CMK (cell line): ENCODE results near the gene DENR.
"Not testable (repeated sequence)": the region's sequence is repeated elsewhere in the genome, so short reads cannot be mapped to it uniquely, and the experiment has no call there.

ENCODE experiments used
- DNase-seq: peaks from one replicate; pipeline ENCODE4 v3.0.0-alpha.2; 2010; ENCODE audit warnings: low read depth

DENR gene

GRCh38 chr12:122752464-122753318 is at the start of gene DENR:
Gene DENR, plus strand, starts transcription at chr12:122752824. Its CDS starts 878 bp downstream, at chr12:122753702.
- DNase-seq: peak; percentile 87

GRCh38 chr12:122702890-122703611 is 49.6 kb upstream of the DENR start, which contains the start of gene HCAR2:
Gene HCAR2, minus strand, starts transcription at chr12:122703357. Its CDS starts 74 bp downstream, at chr12:122703283.
- DNase-seq: not testable (repeated sequence)

- not testable (repeated sequence) for DNase-seq
Measured at GRCh38 chr12:122703841-122704240, 48.8 kb upstream of the DENR start.

GRCh38 chr12:122709287-122709686 is 43.3 kb upstream of the DENR start:
- DNase-seq: not testable (repeated sequence)

GRCh38 chr12:122710341-122710740 is 42.3 kb upstream of the DENR start:
- not testable (repeated sequence) for DNase-seq

- not testable (repeated sequence) for DNase-seq
Measured at GRCh38 chr12:122711266-122711665, 41.4 kb upstream of the DENR start.

GRCh38 chr12:122713491-122714188 is 39.0 kb upstream of the DENR start:
- DNase-seq: not testable (repeated sequence)

GRCh38 chr12:122715211-122715610 is 37.4 kb upstream of the DENR start:
- DNase-seq: not testable (repeated sequence)

GRCh38 chr12:122716658-122717057 is 36.0 kb upstream of the DENR start, which contains the start of gene HCAR3:
Gene HCAR3, minus strand, starts transcription at chr12:122716811. Its CDS starts 74 bp downstream, at chr12:122716737.
- not testable (repeated sequence) for DNase-seq

- DNase-seq: no peak
Measured at GRCh38 chr12:122721057-122721545, 31.5 kb upstream of the DENR start.

- DNase-seq: no peak
Measured at GRCh38 chr12:122722387-122722786, 30.2 kb upstream of the DENR start.

DNA sequence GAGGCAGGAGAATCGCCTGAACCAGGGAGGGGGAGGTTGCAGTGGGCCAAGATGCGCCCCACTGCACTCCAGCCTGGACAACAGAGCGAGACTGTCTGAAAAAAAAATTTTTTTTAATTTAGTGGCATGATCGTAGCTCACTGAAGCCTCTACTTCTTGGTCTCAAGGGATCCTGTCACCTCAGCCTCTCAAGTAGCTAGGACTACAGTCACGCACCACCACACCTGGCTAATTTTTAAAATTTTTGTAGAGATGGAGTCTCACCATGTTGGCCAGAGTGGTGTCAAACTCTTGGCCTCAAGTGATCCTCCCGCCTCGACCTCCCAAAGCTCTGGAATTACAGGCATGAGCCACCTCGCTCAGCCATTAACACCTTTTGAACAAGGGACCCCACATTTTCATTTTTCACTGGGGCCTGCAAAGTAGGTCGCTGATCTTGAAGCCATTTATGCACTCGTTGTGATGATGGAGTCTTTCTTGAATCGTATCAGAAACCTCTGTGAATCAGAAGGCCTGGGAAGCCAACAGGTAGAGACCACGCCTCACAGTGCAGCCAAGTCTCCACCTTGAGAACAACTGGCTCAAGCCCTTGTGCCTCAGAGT is 27.9 kb upstream of the DENR start:
- DNase-seq: no peak

- DNase-seq: no peak
Measured at GRCh38 chr12:122725452-122726079, 27.1 kb upstream of the DENR start.

GRCh38 chr12:122726080-122726558 is 26.5 kb upstream of the DENR start:
- DNase-seq: no peak

DNA sequence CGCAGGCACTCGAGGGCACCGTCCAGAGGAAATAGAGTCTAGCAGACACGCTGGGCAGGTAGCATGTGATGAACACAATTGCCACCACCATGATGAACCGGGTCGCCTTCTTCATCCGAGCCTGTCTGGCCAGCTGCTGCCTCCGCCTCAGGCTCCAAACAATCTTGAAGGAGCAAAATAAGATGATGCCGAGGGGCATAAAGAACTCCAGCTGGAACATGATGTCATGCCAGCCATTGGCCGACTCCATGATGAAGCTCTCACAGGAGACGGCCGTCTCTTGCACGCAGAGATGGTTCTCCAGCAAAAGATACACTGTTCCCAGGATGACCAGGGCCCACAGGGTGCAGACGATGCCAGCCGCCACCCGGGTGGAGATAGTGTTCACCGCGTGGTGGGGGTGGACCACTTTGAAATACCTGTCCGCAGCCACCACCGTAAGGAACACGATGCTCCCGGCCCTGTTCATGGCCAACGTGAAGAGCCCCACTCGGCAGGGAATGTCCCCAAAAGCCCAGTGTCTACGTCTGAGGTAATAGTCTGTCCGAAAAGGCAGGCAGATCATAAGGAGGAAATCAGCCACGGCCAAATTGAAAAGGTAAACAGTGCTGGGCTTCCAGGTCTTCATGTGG is 22.9 kb upstream of the DENR start:
- DNase-seq: no peak

- no peak for DNase-seq
Measured at GRCh38 chr12:122730215-122731014, 22.2 kb upstream of the DENR start, which contains the start of gene HCAR1. Gene HCAR1, minus strand, starts transcription at chr12:122730844. Its CDS starts 505 bp downstream, at chr12:122730339.

DNA sequence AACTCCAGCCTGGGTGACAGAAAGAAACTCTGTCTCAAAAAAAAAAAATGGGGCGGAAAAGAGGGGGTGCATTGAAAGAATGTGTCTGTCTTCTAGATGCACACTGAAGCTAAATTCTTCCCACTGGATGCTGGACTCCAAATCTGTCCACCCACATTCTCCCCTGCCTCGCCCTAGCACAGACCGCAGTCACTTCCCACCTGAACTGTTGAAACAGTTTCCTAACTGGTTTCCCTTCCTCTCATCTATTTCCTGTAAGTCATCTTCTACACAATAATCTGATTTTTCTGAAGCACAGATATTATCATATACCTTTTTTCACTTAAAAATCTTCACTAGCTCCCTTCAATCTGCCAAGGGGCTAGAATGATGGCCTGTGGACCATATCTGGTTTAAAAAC is 20.5 kb upstream of the DENR start:
- DNase-seq: no peak

DNA sequence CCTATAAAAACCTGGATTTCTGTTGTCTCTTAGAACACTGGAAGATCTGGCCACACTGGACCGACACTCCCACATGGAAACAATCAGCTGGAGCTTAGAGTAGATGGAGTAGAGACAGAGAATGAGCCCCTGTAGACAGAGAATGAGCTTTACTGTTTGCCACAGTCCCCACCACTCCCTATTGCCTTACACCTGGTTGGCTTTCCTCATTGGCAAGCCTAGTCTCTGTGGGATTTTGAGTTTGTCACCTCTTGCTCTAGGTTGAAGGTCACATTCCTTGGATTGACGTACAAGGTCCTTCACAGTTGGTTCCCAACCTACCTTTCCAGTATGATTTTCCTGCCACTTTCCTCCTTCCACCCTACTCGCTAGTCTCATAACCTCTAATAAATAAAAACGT is 20.0 kb upstream of the DENR start:
- DNase-seq: no peak

GRCh38 chr12:122738571-122738970 is 14.1 kb upstream of the DENR start:
- DNase-seq: no peak

- DNase-seq: no peak
Measured at GRCh38 chr12:122740351-122740750, 12.3 kb upstream of the DENR start.
